ENCODE results near the gene SRGAP2C.
"Not testable (repeated sequence)": the region's sequence is repeated elsewhere in the genome, so short reads cannot be mapped to it uniquely, and the experiment has no call there.

DNA sequence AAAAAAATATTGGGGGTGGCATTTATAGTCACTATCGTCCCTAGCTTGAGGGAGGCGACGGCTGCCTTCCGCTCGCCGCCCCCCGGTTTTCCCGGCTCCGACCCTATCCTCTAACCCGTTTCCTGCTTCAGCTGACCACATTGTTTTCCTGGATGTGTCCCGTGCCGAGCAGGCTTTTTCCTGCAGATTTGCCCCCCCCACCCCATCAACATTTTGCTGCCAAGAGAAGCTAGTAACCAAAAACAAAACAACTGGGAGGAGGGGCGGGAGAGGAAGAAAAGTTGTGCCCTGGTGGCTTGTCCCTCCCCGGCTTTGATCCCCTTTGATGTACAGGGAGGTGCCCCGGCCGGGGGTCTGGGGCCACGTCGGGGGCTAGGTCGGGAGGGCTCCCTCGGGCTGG lies 1.4 kb downstream of the SRGAP2C start:
- TF ChIP-seq, protein P1, sequence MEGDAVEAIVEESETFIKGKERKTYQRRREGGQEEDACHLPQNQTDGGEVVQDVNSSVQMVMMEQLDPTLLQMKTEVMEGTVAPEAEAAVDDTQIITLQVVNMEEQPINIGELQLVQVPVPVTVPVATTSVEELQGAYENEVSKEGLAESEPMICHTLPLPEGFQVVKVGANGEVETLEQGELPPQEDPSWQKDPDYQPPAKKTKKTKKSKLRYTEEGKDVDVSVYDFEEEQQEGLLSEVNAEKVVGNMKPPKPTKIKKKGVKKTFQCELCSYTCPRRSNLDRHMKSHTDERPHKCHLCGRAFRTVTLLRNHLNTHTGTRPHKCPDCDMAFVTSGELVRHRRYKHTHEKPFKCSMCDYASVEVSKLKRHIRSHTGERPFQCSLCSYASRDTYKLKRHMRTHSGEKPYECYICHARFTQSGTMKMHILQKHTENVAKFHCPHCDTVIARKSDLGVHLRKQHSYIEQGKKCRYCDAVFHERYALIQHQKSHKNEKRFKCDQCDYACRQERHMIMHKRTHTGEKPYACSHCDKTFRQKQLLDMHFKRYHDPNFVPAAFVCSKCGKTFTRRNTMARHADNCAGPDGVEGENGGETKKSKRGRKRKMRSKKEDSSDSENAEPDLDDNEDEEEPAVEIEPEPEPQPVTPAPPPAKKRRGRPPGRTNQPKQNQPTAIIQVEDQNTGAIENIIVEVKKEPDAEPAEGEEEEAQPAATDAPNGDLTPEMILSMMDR (IDR thresholded peaks at IDR 0.05 in 8 of 11, conservative IDR thresholded peaks at IDR 0.05 in 3 of 11): not testable (repeated sequence)
- TF ChIP-seq POLR2A, POLR2AphosphoS5 (IDR thresholded peaks at IDR 0.05): not testable (repeated sequence)

Data from spleen (tissue), 7 donors.